Type B pancreatic cell (in vitro differentiated cells): ENCODE data around the gene ARAP2. TPM values are rescaled to one million over a fixed set of nuclear protein-coding genes. Genes with fewer than 3 reads are reported as not detected.
"Not testable (repeated sequence)": the region's sequence is repeated elsewhere in the genome, so short reads cannot be mapped to it uniquely, and the experiment has no call there.

Experiments
- DNase-seq: peaks from one replicate; pipeline ENCODE4 v3.0.0; 2021; ENCODE audit warnings: mixed read lengths; ENCODE audit not compliant: unreplicated experiment; ENCODE audit errors: extremely low spot score
- H3K27ac Mint-ChIP-seq: 2 replicates; pipeline ENCODE4 v1.8.0; 2021; ENCODE audit warnings: mild to moderate bottlenecking, mixed read lengths
- H3K27me3 Mint-ChIP-seq: 2 replicates; pipeline ENCODE4 v1.8.0; 2021; ENCODE audit warnings: mixed read lengths
- H3K36me3 Mint-ChIP-seq: 2 replicates; pipeline ENCODE4 v1.8.0; 2021; ENCODE audit warnings: mixed read lengths
- H3K4me1 Mint-ChIP-seq: one replicate; pipeline ENCODE4 v1.8.0; 2021; ENCODE audit warnings: mixed read lengths; ENCODE audit not compliant: unreplicated experiment
- H3K4me3 Mint-ChIP-seq: 2 replicates; pipeline ENCODE4 v1.8.0; 2021; ENCODE audit warnings: mild to moderate bottlenecking, mixed read lengths
- H3K9me3 Mint-ChIP-seq: 2 replicates; pipeline ENCODE4 v1.8.0; 2021; ENCODE audit warnings: mixed read lengths
- CTCF ChIP-seq: fragments of 200-600 bp; sonication (generic); conservative IDR thresholded peaks from 2 replicates; pipeline ENCODE4 v1.5.0; 2021; ENCODE audit warnings: antibody characterized with exemption, mild to moderate bottlenecking
- total RNA-seq: library from RNA; stranded (reverse); gene quantifications from 2 replicates; pipeline ENCODE4 v1.2.1, GENCODE V29; 2021; ENCODE audit warnings: low replicate concordance

The ARAP2 gene
- total RNA-seq, 1 donor from 2014 or later: 10.8 TPM

GRCh38 chr4:36192922-36193321 is 51.4 kb downstream of the ARAP2 start:
- Mint-ChIP-seq H3K4me1 (no peaks in the 10 kb centered on the region), H3K27ac (no peak overlapping the region), H3K27me3 (no peaks in the 10 kb centered on the region), H3K4me3 (no peak overlapping the region), H3K36me3 (no peaks in the 10 kb centered on the region), H3K9me3 (no peaks in the 10 kb centered on the region)
- DNase-seq: no peak
- TF ChIP-seq CTCF: no peak

DNA sequence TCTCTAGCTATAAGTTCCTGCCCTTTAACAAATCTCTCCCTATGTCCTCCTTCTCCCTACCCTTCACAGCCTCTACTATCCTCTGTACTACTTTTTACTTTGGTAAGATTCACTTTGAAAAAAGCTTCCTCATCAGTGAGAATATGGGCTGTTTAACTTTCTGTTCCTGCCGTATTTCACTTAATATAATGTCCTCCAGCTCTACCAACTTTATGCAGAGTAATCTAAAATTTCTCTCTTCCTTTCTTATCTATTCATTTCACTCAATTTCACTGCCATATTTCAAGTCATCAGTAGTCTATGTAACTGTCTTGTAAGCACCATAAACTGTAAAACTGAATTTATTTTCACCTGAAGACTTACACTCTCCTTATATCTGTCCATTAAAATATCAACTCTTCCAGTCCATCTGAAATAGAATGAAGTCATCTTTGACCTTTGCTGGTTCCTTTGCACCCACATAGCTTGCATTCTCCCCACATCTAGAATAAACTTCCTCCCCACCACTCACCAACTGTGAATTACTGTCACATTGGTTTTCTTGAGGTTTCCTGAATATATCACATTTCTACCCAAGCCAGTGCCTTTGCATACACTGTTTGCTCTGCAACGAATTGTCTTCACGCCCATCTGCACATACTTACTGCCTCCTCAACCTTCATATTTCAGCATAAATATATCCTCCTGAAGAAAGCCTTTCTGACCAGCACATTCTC is 54.6 kb downstream of the ARAP2 start:
- Mint-ChIP-seq H3K9me3 (no peaks in the 10 kb centered on the region), H3K4me3 (no peak overlapping the region), H3K4me1 (no peaks in the 10 kb centered on the region), H3K27me3 (no peaks in the 10 kb centered on the region), H3K27ac (no peak overlapping the region), H3K36me3 (peaks cover 4% of the 10 kb centered on the region)
- DNase-seq: no peak
- TF ChIP-seq CTCF: no peak

GRCh38 chr4:36187723-36188333 is 56.5 kb downstream of the ARAP2 start:
- no peaks in the 10 kb centered on the region for H3K4me1 Mint-ChIP-seq
- no peaks in the 10 kb centered on the region for H3K27me3 Mint-ChIP-seq
- peaks cover 4% of the 10 kb centered on the region for H3K36me3 Mint-ChIP-seq
- DNase-seq: no peak
- no peaks in the 10 kb centered on the region for H3K9me3 Mint-ChIP-seq
- no peak overlapping the region for H3K4me3 Mint-ChIP-seq
- H3K27ac Mint-ChIP-seq: no peak overlapping the region
- TF ChIP-seq CTCF: peak; percentile 82

DNA sequence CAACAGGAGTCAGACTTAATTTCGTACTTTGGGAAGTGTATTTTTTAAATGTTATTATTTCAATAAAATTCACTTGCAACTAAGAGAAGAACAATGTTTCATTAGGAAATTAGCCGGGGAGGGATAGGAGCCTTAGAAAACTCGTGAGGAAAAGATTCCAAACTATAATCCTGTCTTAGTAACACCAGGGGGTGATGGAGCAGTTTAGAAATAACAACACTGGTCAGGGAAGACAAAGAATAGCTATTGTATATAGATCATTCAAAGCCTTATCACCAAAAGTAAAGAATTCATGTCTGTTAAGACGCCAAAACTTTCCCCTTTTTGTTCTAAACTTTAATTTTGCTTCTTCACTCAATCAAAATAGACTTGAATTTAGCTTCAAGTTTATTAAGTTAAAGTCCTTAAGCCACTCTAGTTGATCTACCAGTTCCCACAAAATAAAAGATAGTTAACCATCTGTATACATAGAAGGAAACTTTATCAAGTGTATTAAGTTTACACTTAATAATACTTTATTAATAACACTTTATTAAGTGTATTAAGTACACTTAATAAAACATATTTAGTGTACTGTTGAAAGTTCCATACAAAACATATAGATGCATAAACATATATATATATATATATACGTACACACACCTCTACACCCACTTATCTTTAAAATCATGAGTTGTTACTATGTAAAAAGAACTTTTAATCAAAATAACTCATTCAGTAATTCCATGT is 60.5 kb downstream of the ARAP2 start:
- H3K4me1 Mint-ChIP-seq: no peaks in the 10 kb centered on the region
- peaks cover 11% of the 10 kb centered on the region for H3K36me3 Mint-ChIP-seq
- no peak for DNase-seq
- H3K9me3 Mint-ChIP-seq: no peaks in the 10 kb centered on the region
- H3K27me3 Mint-ChIP-seq: no peaks in the 10 kb centered on the region
- no peak overlapping the region for H3K4me3 Mint-ChIP-seq
- H3K27ac Mint-ChIP-seq: no peak overlapping the region
- TF ChIP-seq CTCF: no peak

- Mint-ChIP-seq H3K9me3 (no peaks in the 10 kb centered on the region), H3K36me3 (peaks cover 16% of the 10 kb centered on the region), H3K27me3 (no peaks in the 10 kb centered on the region), H3K4me3 (no peak overlapping the region), H3K27ac (no peak overlapping the region), H3K4me1 (peaks cover 5% of the 10 kb centered on the region)
- no peak for TF ChIP-seq CTCF
- DNase-seq: no peak
Observed at GRCh38 chr4:36183232-36183631, 61.1 kb downstream of the ARAP2 start.

GRCh38 chr4:36182315-36182714 is 62.0 kb downstream of the ARAP2 start:
- H3K27me3 Mint-ChIP-seq, H3K4me3 Mint-ChIP-seq, DNase-seq, H3K4me1 Mint-ChIP-seq, H3K9me3 Mint-ChIP-seq, H3K27ac Mint-ChIP-seq: not testable (repeated sequence)
- peaks cover 16% of the 10 kb centered on the region for H3K36me3 Mint-ChIP-seq
